HL-60 (cell line): ENCODE data around the gene ATP6V1B1.

Experiments used
- DNase-seq, 2 experiments: peaks; one replicate each; pipeline ENCODE4 v3.0.0-alpha.2; 2010 to 2020; ENCODE audit warnings: low read depth in 1 of 2, low spot score in 1 of 2
- H3K27ac ChIP-seq: fragments of 250-450 bp; sonication (Bioruptor Pico); replicated peaks from 2 replicates; pipeline ENCODE4 v1.5.1; 2020; ENCODE audit warnings: mild to moderate bottlenecking, moderate library complexity
- H3K27me3 ChIP-seq: fragments of 250-450 bp; sonication (Bioruptor Pico); 2 replicates; pipeline ENCODE4 v1.5.1; 2021; ENCODE audit warnings: mild to moderate bottlenecking, moderate library complexity; ENCODE audit not compliant: insufficient read depth, poor library complexity, severe bottlenecking
- H3K4me3 ChIP-seq: replicated peaks from 2 replicates; pipeline ENCODE4 v1.5.1; 2011; ENCODE audit warnings: mild to moderate bottlenecking, control low read depth, low read length; ENCODE audit not compliant: insufficient read depth
- GABPA ChIP-seq: IDR thresholded peaks from 2 replicates; pipeline ENCODE4 v1.6.1; 2012; ENCODE audit warnings: low read depth
- POLR2AphosphoS5 ChIP-seq: IDR thresholded peaks from 2 replicates; pipeline ENCODE4 v1.6.1; 2012; ENCODE audit warnings: low read depth
- SPI1 ChIP-seq: IDR thresholded peaks from 2 replicates; pipeline ENCODE4 v1.6.1; 2012; ENCODE audit warnings: low read depth, mild to moderate bottlenecking, borderline replicate concordance
- TF ChIP-seq, protein P1 (sequence below): IDR thresholded peaks from 2 replicates; pipeline ENCODE4 v1.6.1; 2012; ENCODE audit warnings: low read depth; ENCODE audit not compliant: insufficient replicate concordance
- TF ChIP-seq, protein P2 (sequence below): IDR thresholded peaks from one replicate; pipeline ENCODE4 v1.5.1; 2011; ENCODE audit warnings: low read length, control low read depth, inconsistent platforms; ENCODE audit not compliant: insufficient read depth

Gene ATP6V1B1

DNA sequence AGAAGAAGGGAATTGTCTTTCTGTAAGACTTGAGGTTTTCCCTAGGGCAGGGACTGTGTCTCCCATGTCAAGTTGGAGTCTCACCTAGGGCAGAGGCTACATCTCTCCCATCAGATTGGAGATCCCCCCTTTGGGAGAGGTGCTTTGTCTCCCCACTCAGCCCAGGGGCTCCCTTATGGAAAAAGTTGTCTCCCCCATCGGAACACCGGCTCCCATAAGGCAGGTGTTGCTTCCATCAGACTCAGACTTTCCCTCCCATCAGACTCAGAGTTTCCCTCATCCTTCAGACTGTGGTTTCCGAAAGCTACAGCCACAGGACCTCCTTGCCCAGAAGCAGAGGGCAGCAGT lies 48.5 kb downstream of the ATP6V1B1 start:
- no peak for DNase-seq
- Histone ChIP-seq H3K4me3 (no peak overlapping the region), H3K27ac (no peak overlapping the region), H3K27me3 (no peaks in the 10 kb centered on the region)
- TF ChIP-seq, protein P1, sequence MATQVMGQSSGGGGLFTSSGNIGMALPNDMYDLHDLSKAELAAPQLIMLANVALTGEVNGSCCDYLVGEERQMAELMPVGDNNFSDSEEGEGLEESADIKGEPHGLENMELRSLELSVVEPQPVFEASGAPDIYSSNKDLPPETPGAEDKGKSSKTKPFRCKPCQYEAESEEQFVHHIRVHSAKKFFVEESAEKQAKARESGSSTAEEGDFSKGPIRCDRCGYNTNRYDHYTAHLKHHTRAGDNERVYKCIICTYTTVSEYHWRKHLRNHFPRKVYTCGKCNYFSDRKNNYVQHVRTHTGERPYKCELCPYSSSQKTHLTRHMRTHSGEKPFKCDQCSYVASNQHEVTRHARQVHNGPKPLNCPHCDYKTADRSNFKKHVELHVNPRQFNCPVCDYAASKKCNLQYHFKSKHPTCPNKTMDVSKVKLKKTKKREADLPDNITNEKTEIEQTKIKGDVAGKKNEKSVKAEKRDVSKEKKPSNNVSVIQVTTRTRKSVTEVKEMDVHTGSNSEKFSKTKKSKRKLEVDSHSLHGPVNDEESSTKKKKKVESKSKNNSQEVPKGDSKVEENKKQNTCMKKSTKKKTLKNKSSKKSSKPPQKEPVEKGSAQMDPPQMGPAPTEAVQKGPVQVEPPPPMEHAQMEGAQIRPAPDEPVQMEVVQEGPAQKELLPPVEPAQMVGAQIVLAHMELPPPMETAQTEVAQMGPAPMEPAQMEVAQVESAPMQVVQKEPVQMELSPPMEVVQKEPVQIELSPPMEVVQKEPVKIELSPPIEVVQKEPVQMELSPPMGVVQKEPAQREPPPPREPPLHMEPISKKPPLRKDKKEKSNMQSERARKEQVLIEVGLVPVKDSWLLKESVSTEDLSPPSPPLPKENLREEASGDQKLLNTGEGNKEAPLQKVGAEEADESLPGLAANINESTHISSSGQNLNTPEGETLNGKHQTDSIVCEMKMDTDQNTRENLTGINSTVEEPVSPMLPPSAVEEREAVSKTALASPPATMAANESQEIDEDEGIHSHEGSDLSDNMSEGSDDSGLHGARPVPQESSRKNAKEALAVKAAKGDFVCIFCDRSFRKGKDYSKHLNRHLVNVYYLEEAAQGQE, result no peak
- TF ChIP-seq, protein P2, sequence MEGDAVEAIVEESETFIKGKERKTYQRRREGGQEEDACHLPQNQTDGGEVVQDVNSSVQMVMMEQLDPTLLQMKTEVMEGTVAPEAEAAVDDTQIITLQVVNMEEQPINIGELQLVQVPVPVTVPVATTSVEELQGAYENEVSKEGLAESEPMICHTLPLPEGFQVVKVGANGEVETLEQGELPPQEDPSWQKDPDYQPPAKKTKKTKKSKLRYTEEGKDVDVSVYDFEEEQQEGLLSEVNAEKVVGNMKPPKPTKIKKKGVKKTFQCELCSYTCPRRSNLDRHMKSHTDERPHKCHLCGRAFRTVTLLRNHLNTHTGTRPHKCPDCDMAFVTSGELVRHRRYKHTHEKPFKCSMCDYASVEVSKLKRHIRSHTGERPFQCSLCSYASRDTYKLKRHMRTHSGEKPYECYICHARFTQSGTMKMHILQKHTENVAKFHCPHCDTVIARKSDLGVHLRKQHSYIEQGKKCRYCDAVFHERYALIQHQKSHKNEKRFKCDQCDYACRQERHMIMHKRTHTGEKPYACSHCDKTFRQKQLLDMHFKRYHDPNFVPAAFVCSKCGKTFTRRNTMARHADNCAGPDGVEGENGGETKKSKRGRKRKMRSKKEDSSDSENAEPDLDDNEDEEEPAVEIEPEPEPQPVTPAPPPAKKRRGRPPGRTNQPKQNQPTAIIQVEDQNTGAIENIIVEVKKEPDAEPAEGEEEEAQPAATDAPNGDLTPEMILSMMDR, result no peak
- no peak for TF ChIP-seq POLR2AphosphoS5
- TF ChIP-seq SPI1, result no peak
- no peak for TF ChIP-seq GABPA

DNA sequence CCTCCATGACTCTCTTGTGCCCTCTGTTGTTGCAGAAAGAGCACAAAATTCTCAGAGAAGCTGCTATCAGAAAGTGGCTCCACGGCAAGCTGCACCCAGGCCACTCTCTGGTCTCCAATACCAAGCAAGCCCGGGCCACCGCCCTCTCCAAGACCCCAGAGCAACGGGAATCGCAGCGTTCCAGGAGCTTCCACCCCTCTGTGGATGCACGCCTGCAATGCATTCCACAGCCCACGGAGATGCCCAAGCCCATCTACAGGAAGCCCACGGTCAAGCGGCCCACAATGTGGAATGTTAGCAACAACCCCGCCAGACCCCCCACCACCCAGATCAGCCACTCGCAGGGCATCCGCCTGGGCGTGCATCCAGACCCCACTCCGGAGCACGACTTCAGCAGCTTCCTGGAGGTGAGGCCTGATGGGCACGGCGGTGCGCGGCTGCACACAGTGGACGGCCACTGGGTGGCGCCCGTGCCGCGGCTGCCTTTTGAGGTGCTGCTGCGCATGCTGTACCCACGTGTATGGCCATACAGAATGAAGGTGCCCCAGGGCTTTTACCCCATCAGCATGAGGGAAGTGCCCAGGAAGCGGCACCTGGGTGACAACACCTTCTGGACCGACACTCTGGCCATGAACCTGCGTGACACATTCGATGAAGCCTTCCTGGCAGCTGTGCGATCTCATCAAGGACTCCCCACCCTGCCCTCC lies 49.0 kb downstream of the ATP6V1B1 start:
- peak; percentile 67 to 74 for DNase-seq
- TF ChIP-seq SPI1 (no peak), POLR2AphosphoS5 (no peak), GABPA (no peak)
- TF ChIP-seq, protein P2, result peak; percentile 73
- TF ChIP-seq, protein P1, result no peak
- no peak overlapping the region for H3K27ac ChIP-seq
- H3K27me3 ChIP-seq, result no peaks in the 10 kb centered on the region
- no peak overlapping the region for H3K4me3 ChIP-seq

DNA sequence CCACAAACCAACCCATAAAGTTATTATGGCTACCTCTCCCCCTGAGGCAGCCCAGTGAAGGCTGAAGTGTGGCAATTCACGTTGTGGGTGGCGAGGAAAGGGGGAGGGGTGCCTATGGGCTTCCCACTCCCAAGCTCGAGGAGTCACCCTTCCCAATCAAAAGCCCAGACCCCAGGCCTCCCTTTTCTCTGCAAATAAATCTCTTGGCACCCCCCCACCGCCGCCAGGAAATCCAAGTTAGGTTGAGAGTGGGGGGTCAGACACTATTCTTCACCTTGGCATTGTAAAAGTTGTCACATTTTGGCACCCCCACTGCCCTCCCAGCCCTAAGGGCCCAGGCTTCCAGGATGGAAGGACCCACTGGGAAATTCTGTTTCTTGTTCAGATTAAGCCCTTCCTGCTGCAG lies 49.6 kb downstream of the ATP6V1B1 start:
- TF ChIP-seq, protein P2, result no peak
- TF ChIP-seq SPI1 (no peak), GABPA (no peak), POLR2AphosphoS5 (no peak; the same call in 1 of the 2 replicates)
- TF ChIP-seq, protein P1, result no peak
- H3K4me3 ChIP-seq, result no peak overlapping the region
- DNase-seq, result no peak

More for the DNA sequence above, 49.6 kb downstream of the ATP6V1B1 start:
- Histone ChIP-seq H3K27ac (no peak overlapping the region), H3K27me3 (no peaks in the 10 kb centered on the region)
